ENCODE data around the gene ATPAF1.
"Not testable (repeated sequence)": the region's sequence is repeated elsewhere in the genome, so short reads cannot be mapped to it uniquely, and the experiment has no call there.

The ATPAF1 gene

GRCh38 chr1:46652321-46653100, 15.7 kb downstream of the ATPAF1 start:
- TF ChIP-seq Cebpa-rat (IDR thresholded peaks at IDR 0.05): no peak
- Histone ChIP-seq H3K27me3 (no peaks in the 10 kb centered on the region), H3K9ac (no peak overlapping the region), H3K4me2 (no peak overlapping the region), H3K27ac (no peak overlapping the region), H4K20me1 (no peaks in the 10 kb centered on the region), H3K36me3 (peaks cover 83% of the 10 kb centered on the region), H3K4me1 (no peaks in the 10 kb centered on the region), H3K4me3 (no peak overlapping the region), H3K9me3 (peaks cover 32% of the 10 kb centered on the region)

DNA sequence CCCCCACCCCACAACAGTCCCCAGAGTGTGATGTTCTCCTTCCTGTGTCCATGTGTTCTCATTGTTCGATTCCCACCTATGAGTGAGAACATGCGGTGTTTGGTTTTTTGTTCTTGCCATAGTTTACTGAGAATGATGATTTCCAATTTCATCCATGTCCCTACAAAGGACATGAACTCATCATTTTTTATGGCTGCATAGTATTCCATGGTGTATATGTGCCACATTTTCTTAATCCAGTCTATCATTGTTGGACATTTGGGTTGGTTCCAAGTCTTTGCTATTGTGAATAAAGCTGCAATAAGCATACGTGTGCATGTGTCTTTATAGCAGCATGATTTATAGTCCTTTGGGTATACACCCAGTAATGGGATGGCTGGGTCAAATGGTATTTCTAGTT, 17.0 kb downstream of the ATPAF1 start:
- Histone ChIP-seq H3K36me3 (peaks cover 79% of the 10 kb centered on the region), H3K9me3 (peaks cover 32% of the 10 kb centered on the region)
- not testable (repeated sequence) for H3K4me1 ChIP-seq, H3K4me2 ChIP-seq, H3K27me3 ChIP-seq, H3K4me3 ChIP-seq, H3K9ac ChIP-seq, H4K20me1 ChIP-seq, H3K27ac ChIP-seq

- Histone ChIP-seq H3K9ac (no peak overlapping the region), H3K36me3 (peaks cover 72% of the 10 kb centered on the region), H3K9me3 (peaks cover 32% of the 10 kb centered on the region), H3K4me2 (no peak overlapping the region), H3K27ac (no peak overlapping the region), H3K4me3 (no peak overlapping the region), H4K20me1 (no peaks in the 10 kb centered on the region), H3K27me3 (no peaks in the 10 kb centered on the region), H3K4me1 (no peaks in the 10 kb centered on the region)
- no peak for TF ChIP-seq Cebpa-rat (IDR thresholded peaks at IDR 0.05)
These were observed 17.7 kb downstream of the ATPAF1 start for GRCh38 chr1:46650491-46650890.

DNA sequence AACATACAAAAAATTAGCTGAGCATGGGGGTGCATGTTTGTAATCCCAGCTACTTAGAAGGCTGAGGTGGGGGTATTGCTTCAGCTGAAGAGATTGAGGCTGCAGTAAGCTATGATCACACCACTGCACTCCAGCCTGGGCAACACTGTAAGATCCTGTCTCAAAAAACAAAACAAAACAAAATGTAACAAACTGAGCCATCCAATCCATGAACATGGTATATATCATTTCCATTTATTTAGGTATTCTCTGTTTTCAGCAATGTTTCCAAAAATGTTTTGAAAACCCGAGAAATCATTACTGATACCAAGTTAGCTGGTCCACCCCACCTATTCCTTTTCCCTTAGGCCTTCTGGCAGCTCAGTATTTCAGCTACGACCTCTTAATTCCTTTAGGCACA, 18.4 kb downstream of the ATPAF1 start:
- H3K9me3 ChIP-seq: peaks cover 27% of the 10 kb centered on the region
- no peak overlapping the region for H3K9ac ChIP-seq
- H3K4me2 ChIP-seq: no peak overlapping the region
- TF ChIP-seq Cebpa-rat (IDR thresholded peaks at IDR 0.05): no peak
- no peak overlapping the region for H3K4me3 ChIP-seq
- peaks cover 68% of the 10 kb centered on the region for H3K36me3 ChIP-seq
- H3K27me3 ChIP-seq: no peaks in the 10 kb centered on the region
- no peaks in the 10 kb centered on the region for H3K4me1 ChIP-seq
- H4K20me1 ChIP-seq: no peaks in the 10 kb centered on the region
- no peak overlapping the region for H3K27ac ChIP-seq

- no peak for TF ChIP-seq Cebpa-rat (IDR thresholded peaks at IDR 0.05)
- Histone ChIP-seq H3K27me3 (no peaks in the 10 kb centered on the region), H4K20me1 (no peaks in the 10 kb centered on the region), H3K4me2 (no peak overlapping the region), H3K9me3 (peaks cover 26% of the 10 kb centered on the region), H3K4me3 (no peak overlapping the region), H3K36me3 (peaks cover 53% of the 10 kb centered on the region), H3K4me1 (peaks cover 12% of the 10 kb centered on the region), H3K27ac (no peak overlapping the region), H3K9ac (no peak overlapping the region)
These were observed 20.6 kb downstream of the ATPAF1 start for GRCh38 chr1:46647611-46648010.

GRCh38 chr1:46646844-46647243, 21.3 kb downstream of the ATPAF1 start:
- Histone ChIP-seq H3K27me3 (no peaks in the 10 kb centered on the region), H3K4me3 (no peak overlapping the region), H3K4me1 (peaks cover 12% of the 10 kb centered on the region), H4K20me1 (no peaks in the 10 kb centered on the region), H3K27ac (no peak overlapping the region), H3K4me2 (no peak overlapping the region), H3K9ac (no peak overlapping the region), H3K36me3 (peaks cover 51% of the 10 kb centered on the region), H3K9me3 (peaks cover 26% of the 10 kb centered on the region)
- no peak for TF ChIP-seq Cebpa-rat (IDR thresholded peaks at IDR 0.05)

DNA sequence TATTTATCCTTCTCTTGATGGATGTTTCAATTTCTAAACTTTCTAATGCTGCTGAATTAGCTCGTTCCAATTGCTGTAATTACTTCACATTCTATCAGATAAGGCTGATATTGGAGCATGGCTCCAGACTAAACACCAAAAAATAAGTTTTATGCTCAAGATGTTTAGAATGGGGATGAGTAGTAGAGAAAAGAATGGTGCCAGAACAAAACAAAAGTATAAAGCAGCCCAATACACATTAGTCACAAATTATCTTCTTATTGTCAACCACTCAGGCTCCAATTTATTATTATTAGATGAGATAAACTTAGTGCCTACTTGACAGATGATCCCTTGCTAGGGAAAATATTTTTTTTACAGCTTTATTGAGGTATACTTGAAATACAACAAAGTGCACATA, 21.8 kb downstream of the ATPAF1 start:
- no peak overlapping the region for H3K4me3 ChIP-seq
- H3K27ac ChIP-seq: no peak overlapping the region
- H3K9ac ChIP-seq: no peak overlapping the region
- H3K4me1 ChIP-seq: peaks cover 12% of the 10 kb centered on the region
- no peak overlapping the region for H3K4me2 ChIP-seq
- H3K36me3 ChIP-seq: peaks cover 51% of the 10 kb centered on the region
- H4K20me1 ChIP-seq: no peaks in the 10 kb centered on the region
- peaks cover 26% of the 10 kb centered on the region for H3K9me3 ChIP-seq
- H3K27me3 ChIP-seq: no peaks in the 10 kb centered on the region
- TF ChIP-seq Cebpa-rat (IDR thresholded peaks at IDR 0.05): no peak

GRCh38 chr1:46645815-46646214, 22.3 kb downstream of the ATPAF1 start:
- no peak overlapping the region for H3K9ac ChIP-seq
- H3K4me3 ChIP-seq: no peak overlapping the region
- no peaks in the 10 kb centered on the region for H3K27me3 ChIP-seq
- TF ChIP-seq Cebpa-rat (IDR thresholded peaks at IDR 0.05): no peak
- H3K4me1 ChIP-seq: peaks cover 12% of the 10 kb centered on the region
- no peak overlapping the region for H3K4me2 ChIP-seq
- peaks cover 51% of the 10 kb centered on the region for H3K36me3 ChIP-seq
- peaks cover 26% of the 10 kb centered on the region for H3K9me3 ChIP-seq
- H3K27ac ChIP-seq: no peak overlapping the region
- H4K20me1 ChIP-seq: no peaks in the 10 kb centered on the region

DNA sequence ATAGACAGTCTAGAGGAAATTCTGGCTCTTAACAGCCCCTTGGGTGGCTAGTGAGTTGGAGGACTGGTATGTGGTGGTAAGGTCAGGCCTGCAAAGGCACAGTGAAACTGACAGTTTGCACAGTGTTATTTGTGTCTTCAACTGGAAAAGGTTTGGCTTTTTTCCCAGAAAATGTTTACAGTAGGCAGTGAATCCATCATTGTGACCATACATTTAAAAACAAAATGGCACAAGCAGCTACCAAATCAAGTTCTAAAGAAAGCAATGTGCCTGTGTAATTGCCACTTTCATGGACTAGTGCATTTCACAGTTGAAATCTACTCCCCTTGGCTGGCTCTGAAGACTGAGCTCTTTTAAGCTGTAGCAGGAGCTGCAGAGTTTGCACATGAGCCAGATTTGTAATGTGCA, 24.8 kb downstream of the ATPAF1 start:
- Histone ChIP-seq H3K27ac (no peak overlapping the region), H3K9me3 (peaks cover 5% of the 10 kb centered on the region; the same call in 1 of the 2 replicates), H3K4me2 (peak overlapping the region; percentile 20), H3K4me3 (no peak overlapping the region), H3K4me1 (peaks cover 12% of the 10 kb centered on the region), H3K36me3 (peaks cover 28% of the 10 kb centered on the region), H3K9ac (no peak overlapping the region), H4K20me1 (no peaks in the 10 kb centered on the region), H3K27me3 (no peaks in the 10 kb centered on the region)
- no peak for TF ChIP-seq Cebpa-rat (IDR thresholded peaks at IDR 0.05)

- Histone ChIP-seq H3K9ac (no peak overlapping the region), H3K9me3 (no peaks in the 10 kb centered on the region), H3K27ac (no peak overlapping the region), H3K4me1 (peaks cover 12% of the 10 kb centered on the region), H3K27me3 (no peaks in the 10 kb centered on the region), H3K4me2 (no peak overlapping the region), H3K36me3 (peaks cover 24% of the 10 kb centered on the region), H3K4me3 (no peak overlapping the region), H4K20me1 (no peaks in the 10 kb centered on the region)
- TF ChIP-seq Cebpa-rat (IDR thresholded peaks at IDR 0.05): no peak
These were observed 26.0 kb downstream of the ATPAF1 start for GRCh38 chr1:46642115-46642680.

Measured in BLaER1 (cell line).